Sigmoid colon (tissue), 7 donors: ENCODE data around the gene ENC1. TPM values are rescaled to one million over a fixed set of nuclear protein-coding genes. Genes with fewer than 3 reads are reported as not detected.

ENCODE experiments used
- DNase-seq: peaks from one replicate; pipeline ENCODE4 v3.0.0-alpha.2; 2019
- H3K27ac ChIP-seq, 4 donors: fragments of 200-600 bp; sonication (generic); one replicate each; pipeline ENCODE4 v1.5.1; 2016 to 2019; ENCODE audit warnings: mild to moderate bottlenecking in 1 of 4
- H3K27me3 ChIP-seq, 3 donors: fragments of 200-600 bp; sonication (generic); one replicate each; pipeline ENCODE4 v1.5.1; 2019; ENCODE audit warnings: mild to moderate bottlenecking in 1 of 3
- H3K36me3 ChIP-seq, 4 donors: fragments of 200-600 bp; sonication (generic); one replicate each; pipeline ENCODE4 v1.5.1; 2016 to 2019
- H3K4me1 ChIP-seq, 4 donors: fragments of 200-600 bp; sonication (generic); one replicate each; pipeline ENCODE4 v1.5.1; 2017 to 2019
- H3K4me3 ChIP-seq, 4 donors: fragments of 200-600 bp; sonication (generic); one replicate each; pipeline ENCODE4 v1.5.1; 2017 to 2019; ENCODE audit warnings: mild to moderate bottlenecking in 2 of 4, moderate library complexity in 1 of 4
- H3K9me3 ChIP-seq, 4 donors: fragments of 200-600 bp in 3 of 4; sonication (generic) in 3 of 4; one replicate each; pipeline versions ENCODE4 v1.5.1 to v1.6.1; 2013 to 2019
- CTCF ChIP-seq, 4 experiments: fragments of 450-650 bp in 3 of 4; fragments of 200-600 bp in 1 of 4; IDR thresholded peaks; one replicate each; pipeline ENCODE4 v1.5.1; 2016 to 2019; ENCODE audit warnings: antibody characterized with exemption in 4 of 4, mild to moderate bottlenecking in 3 of 4, moderate library complexity in 2 of 4
- EP300 ChIP-seq, 4 donors: sonication (generic); formaldehyde crosslinking; IDR thresholded peaks; one replicate each; pipeline ENCODE4 v1.6.1; 2017; ENCODE audit warnings: antibody characterized with exemption in 4 of 4
- POLR2A ChIP-seq, 2 donors: fragments of 450-650 bp; IDR thresholded peaks; one replicate each; pipeline ENCODE4 v1.6.1; 2016; ENCODE audit warnings: antibody characterized with exemption in 2 of 2, mild to moderate bottlenecking in 2 of 2, moderate library complexity in 2 of 2
- POLR2AphosphoS5 ChIP-seq, 4 donors: sonication (generic); formaldehyde crosslinking; IDR thresholded peaks; one replicate each; pipeline ENCODE4 v1.6.1; 2017; ENCODE audit warnings: antibody characterized with exemption in 4 of 4
- WGBS, 2 donors: extraction: QIAGEN DNeasy Blood & Tissue Kit; methylation state at CpG; one replicate each; pipeline ENCODE4 v1.1.7; 2013; 5-methylcytosine and 5-hydroxymethylcytosine counted together
- intact Hi-C: fragments of 100-400 bp; cut with DNase I; formaldehyde crosslinking; loops from one replicate; pipeline ENCODE4 v1.15.1; 2023
- polyA plus RNA-seq, 3 donors: library from polyadenylated mRNA; stranded (reverse); fragments of 200-250 nt; gene quantifications; one replicate each; pipeline ENCODE4 v1.2.3, GENCODE V29; 2013
- total RNA-seq, 4 donors: library from RNA; depleted of rRNA; stranded (reverse); fragments of >200 nt; gene quantifications; one replicate each; pipeline ENCODE4 v1.1.0, GENCODE V29; 2016
- donor health status: healthy with polysubstance abuse.
- donor health status: Bipolar disorder and iron deficiency.
- donor health status: healthy.

Gene ENC1
- total and polyA plus RNA-seq, 7 donors: 3.6 to 19.9 (median 4.9) TPM

GRCh38 chr5:74627646-74628279 is 12.8 kb downstream of the ENC1 start:
- Histone ChIP-seq H3K4me1 (peaks cover 0 to 9% (median 3%) of the 10 kb centered on the region in 4 donors), H3K27ac (no peak overlapping the region), H3K4me3 (no peak overlapping the region), H3K27me3 (no peaks in the 10 kb centered on the region), H3K36me3 (no peaks in the 10 kb centered on the region), H3K9me3 (peaks cover 0 to 3% (median 0%) of the 10 kb centered on the region in 4 donors)
- no peak for DNase-seq
- intact Hi-C loops: no loop called here
- WGBS, 2 donors: 51 to 76% methylated on average over 4 of the region's 4 CpGs
- TF ChIP-seq POLR2AphosphoS5 (IDR thresholded peaks at IDR 0.05) (no peak), EP300 (IDR thresholded peaks at IDR 0.05) (no peak), POLR2A (IDR thresholded peaks at IDR 0.05) (no peak), CTCF (IDR thresholded peaks at IDR 0.05) (no peak)

- H3K9me3 ChIP-seq: peaks cover 0 to 3% (median 0%) of the 10 kb centered on the region in 4 donors
- H3K36me3 ChIP-seq: no peaks in the 10 kb centered on the region
- 68 to 87% methylated on average over 7 of the region's 7 CpGs for WGBS, 2 donors
- no peak overlapping the region for H3K27ac ChIP-seq
- DNase-seq: no peak
- H3K4me3 ChIP-seq: no peak overlapping the region
- peaks cover 0 to 6% (median 0%) of the 10 kb centered on the region in 4 donors for H3K4me1 ChIP-seq
- intact Hi-C loops: no loop called here
- no peaks in the 10 kb centered on the region for H3K27me3 ChIP-seq
- TF ChIP-seq EP300 (IDR thresholded peaks at IDR 0.05) (no peak), POLR2AphosphoS5 (IDR thresholded peaks at IDR 0.05) (no peak), POLR2A (IDR thresholded peaks at IDR 0.05) (no peak), CTCF (IDR thresholded peaks at IDR 0.05) (no peak)
These were observed 13.9 kb downstream of the ENC1 start for GRCh38 chr5:74626386-74627222.

GRCh38 chr5:74625742-74626241 is 14.7 kb downstream of the ENC1 start:
- peaks cover 0 to 3% (median 0%) of the 10 kb centered on the region in 4 donors for H3K9me3 ChIP-seq
- DNase-seq: no peak
- no peak for TF ChIP-seq CTCF (IDR thresholded peaks at IDR 0.05)
- TF ChIP-seq POLR2AphosphoS5 (IDR thresholded peaks at IDR 0.05): no peak
- no peak for TF ChIP-seq POLR2A (IDR thresholded peaks at IDR 0.05)
- intact Hi-C loops: no loop called here
- no peak overlapping the region for H3K4me3 ChIP-seq
- H3K36me3 ChIP-seq: no peaks in the 10 kb centered on the region
- peaks cover 0 to 2% (median 0%) of the 10 kb centered on the region in 4 donors for H3K4me1 ChIP-seq
- no peak overlapping the region for H3K27ac ChIP-seq
- 21 to 63% methylated on average over 5 of the region's 5 CpGs for WGBS, 2 donors
- no peaks in the 10 kb centered on the region for H3K27me3 ChIP-seq

GRCh38 chr5:74624931-74625505 is 15.5 kb downstream of the ENC1 start:
- H3K27ac ChIP-seq: no peak overlapping the region
- peaks cover 0 to 3% (median 0%) of the 10 kb centered on the region in 4 donors for H3K9me3 ChIP-seq
- DNase-seq: no peak
- no peaks in the 10 kb centered on the region for H3K36me3 ChIP-seq
- WGBS, 2 donors: 92 to 95% methylated on average over 8 of the region's 8 CpGs
- no peak overlapping the region for H3K4me3 ChIP-seq
- H3K4me1 ChIP-seq: no peaks in the 10 kb centered on the region
- H3K27me3 ChIP-seq: no peaks in the 10 kb centered on the region
- intact Hi-C loops: no loop called here
- no peak for TF ChIP-seq POLR2AphosphoS5 (IDR thresholded peaks at IDR 0.05)
- no peak for TF ChIP-seq POLR2A (IDR thresholded peaks at IDR 0.05)
- no peak for TF ChIP-seq CTCF (IDR thresholded peaks at IDR 0.05)
- no peak for TF ChIP-seq EP300 (IDR thresholded peaks at IDR 0.05)
